Ishikawa (cell line): ENCODE results near the gene BCCIP.

ENCODE experiments used
- CEBPB ChIP-seq: IDR thresholded peaks from 2 replicates; pipeline ENCODE4 v1.6.1; 2012
- CREB1 ChIP-seq: IDR thresholded peaks from 2 replicates; pipeline ENCODE4 v1.6.1; 2012; ENCODE audit warnings: low read depth
- EGR1 ChIP-seq: IDR thresholded peaks from 2 replicates; pipeline ENCODE4 v1.6.1; 2012
- EP300 ChIP-seq: IDR thresholded peaks from 2 replicates; pipeline ENCODE4 v1.6.1; 2012; ENCODE audit warnings: borderline replicate concordance
- FOXM1 ChIP-seq: IDR thresholded peaks from 2 replicates; pipeline ENCODE4 v1.6.1; 2012; ENCODE audit warnings: low read depth, borderline replicate concordance
- NFIC ChIP-seq: IDR thresholded peaks from 2 replicates; pipeline ENCODE4 v1.6.1; 2012
- RAD21 ChIP-seq: IDR thresholded peaks from 2 replicates; pipeline ENCODE4 v1.6.1; 2012; ENCODE audit warnings: low read depth
- TAF1 ChIP-seq: IDR thresholded peaks from 2 replicates; pipeline ENCODE4 v1.6.1; 2012; ENCODE audit warnings: low read depth, mild to moderate bottlenecking
- TCF12 ChIP-seq: IDR thresholded peaks from 2 replicates; pipeline ENCODE4 v1.6.1; 2012; ENCODE audit warnings: low read depth
- TEAD4 ChIP-seq: IDR thresholded peaks from 2 replicates; pipeline ENCODE4 v1.6.1; 2012
- YY1 ChIP-seq: IDR thresholded peaks from 2 replicates; pipeline ENCODE4 v1.6.1; 2012; ENCODE audit warnings: low read depth
- ZBTB7A ChIP-seq: IDR thresholded peaks from 2 replicates; pipeline ENCODE4 v1.6.1; 2012; ENCODE audit warnings: low read depth
- TF ChIP-seq, protein P1 (sequence below): IDR thresholded peaks from 2 replicates; pipeline ENCODE4 v1.6.1; 2012
- TF ChIP-seq, protein P2 (sequence below): IDR thresholded peaks from 2 replicates; pipeline ENCODE4 v1.6.1; 2012
- TF ChIP-seq, protein P3 (sequence below): IDR thresholded peaks from 2 replicates; pipeline ENCODE4 v1.6.1; 2012; ENCODE audit warnings: low read depth, mild to moderate bottlenecking

BCCIP gene

DNA sequence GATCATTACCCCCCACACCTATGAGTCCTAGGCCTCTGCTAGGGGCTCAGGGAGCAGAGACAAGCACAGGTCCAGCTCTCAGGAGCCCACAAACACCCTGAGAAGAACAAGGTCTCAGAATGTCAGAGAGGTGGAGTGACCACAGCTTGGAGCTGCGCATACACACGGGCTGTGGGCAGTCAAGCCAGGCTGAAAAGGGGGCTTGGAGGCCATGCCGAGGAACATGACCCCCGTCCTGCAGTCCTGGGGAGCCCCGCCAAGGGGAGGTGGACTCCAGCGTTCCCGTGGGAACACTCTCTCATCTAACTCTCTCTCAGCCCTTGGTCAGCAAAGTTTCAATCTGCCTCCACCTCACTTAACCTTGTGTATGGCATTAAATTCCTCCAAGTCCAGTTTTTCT, 39.9 kb upstream of the BCCIP start:
- TF ChIP-seq CREB1 (no peak), NFIC (no peak), TCF12 (no peak), TEAD4 (no peak)

DNA sequence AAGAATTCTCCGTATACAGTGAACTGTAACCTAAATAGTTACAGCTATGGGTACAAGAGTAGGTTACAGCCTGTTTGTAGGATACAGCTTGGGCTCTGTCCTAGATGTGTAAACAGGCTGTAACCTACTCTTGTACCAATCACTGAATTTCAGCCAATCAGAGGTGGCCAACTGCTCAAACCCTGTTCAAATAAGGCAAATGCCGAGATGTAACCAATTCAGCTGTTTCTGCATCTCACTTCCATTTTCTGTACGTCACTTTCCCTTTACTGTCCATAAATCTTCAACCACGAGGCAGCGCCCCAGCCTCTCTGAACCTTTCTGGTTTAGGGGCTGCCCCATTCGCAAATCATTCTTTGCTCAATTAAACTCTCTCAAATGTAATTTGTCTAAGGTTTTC, 39.4 kb upstream of the BCCIP start:
- TF ChIP-seq TCF12 (no peak), ZBTB7A (no peak), NFIC (no peak), YY1 (no peak), RAD21 (no peak), TAF1 (no peak), EP300 (no peak), FOXM1 (no peak), CREB1 (no peak), EGR1 (no peak), CEBPB (no peak), TEAD4 (no peak)
- TF ChIP-seq, protein P1, sequence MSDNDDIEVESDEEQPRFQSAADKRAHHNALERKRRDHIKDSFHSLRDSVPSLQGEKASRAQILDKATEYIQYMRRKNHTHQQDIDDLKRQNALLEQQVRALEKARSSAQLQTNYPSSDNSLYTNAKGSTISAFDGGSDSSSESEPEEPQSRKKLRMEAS: no peak
- TF ChIP-seq, protein P2, sequence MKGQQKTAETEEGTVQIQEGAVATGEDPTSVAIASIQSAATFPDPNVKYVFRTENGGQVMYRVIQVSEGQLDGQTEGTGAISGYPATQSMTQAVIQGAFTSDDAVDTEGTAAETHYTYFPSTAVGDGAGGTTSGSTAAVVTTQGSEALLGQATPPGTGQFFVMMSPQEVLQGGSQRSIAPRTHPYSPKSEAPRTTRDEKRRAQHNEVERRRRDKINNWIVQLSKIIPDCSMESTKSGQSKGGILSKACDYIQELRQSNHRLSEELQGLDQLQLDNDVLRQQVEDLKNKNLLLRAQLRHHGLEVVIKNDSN: no peak
- TF ChIP-seq, protein P3, sequence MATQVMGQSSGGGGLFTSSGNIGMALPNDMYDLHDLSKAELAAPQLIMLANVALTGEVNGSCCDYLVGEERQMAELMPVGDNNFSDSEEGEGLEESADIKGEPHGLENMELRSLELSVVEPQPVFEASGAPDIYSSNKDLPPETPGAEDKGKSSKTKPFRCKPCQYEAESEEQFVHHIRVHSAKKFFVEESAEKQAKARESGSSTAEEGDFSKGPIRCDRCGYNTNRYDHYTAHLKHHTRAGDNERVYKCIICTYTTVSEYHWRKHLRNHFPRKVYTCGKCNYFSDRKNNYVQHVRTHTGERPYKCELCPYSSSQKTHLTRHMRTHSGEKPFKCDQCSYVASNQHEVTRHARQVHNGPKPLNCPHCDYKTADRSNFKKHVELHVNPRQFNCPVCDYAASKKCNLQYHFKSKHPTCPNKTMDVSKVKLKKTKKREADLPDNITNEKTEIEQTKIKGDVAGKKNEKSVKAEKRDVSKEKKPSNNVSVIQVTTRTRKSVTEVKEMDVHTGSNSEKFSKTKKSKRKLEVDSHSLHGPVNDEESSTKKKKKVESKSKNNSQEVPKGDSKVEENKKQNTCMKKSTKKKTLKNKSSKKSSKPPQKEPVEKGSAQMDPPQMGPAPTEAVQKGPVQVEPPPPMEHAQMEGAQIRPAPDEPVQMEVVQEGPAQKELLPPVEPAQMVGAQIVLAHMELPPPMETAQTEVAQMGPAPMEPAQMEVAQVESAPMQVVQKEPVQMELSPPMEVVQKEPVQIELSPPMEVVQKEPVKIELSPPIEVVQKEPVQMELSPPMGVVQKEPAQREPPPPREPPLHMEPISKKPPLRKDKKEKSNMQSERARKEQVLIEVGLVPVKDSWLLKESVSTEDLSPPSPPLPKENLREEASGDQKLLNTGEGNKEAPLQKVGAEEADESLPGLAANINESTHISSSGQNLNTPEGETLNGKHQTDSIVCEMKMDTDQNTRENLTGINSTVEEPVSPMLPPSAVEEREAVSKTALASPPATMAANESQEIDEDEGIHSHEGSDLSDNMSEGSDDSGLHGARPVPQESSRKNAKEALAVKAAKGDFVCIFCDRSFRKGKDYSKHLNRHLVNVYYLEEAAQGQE: no peak

DNA sequence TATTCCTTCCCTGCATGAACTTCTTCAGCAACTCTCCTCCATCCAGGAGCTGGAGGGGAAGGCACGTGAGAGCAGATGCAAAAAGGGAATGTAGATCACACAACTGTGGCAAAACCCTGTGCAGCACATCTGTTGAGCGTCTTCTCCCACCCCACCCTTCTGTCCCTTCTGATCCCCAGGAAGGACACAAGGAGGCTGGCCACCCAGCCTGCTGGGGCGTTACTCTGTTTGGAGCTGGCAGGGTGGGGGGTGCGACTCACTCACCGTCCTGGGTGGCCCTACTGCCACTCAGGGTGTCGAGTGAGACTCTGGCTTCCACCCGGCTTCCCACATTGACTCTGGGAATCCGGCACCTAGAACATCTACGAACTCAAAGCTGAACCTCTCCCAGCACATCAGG, 37.6 kb upstream of the BCCIP start:
- no peak for TF ChIP-seq CREB1
- no peak for TF ChIP-seq FOXM1
- no peak for TF ChIP-seq TEAD4
- no peak for TF ChIP-seq TAF1
- TF ChIP-seq, protein P2: no peak
- TF ChIP-seq CEBPB: no peak
- TF ChIP-seq, protein P3: no peak
- TF ChIP-seq RAD21: no peak
- TF ChIP-seq ZBTB7A: no peak

DNA sequence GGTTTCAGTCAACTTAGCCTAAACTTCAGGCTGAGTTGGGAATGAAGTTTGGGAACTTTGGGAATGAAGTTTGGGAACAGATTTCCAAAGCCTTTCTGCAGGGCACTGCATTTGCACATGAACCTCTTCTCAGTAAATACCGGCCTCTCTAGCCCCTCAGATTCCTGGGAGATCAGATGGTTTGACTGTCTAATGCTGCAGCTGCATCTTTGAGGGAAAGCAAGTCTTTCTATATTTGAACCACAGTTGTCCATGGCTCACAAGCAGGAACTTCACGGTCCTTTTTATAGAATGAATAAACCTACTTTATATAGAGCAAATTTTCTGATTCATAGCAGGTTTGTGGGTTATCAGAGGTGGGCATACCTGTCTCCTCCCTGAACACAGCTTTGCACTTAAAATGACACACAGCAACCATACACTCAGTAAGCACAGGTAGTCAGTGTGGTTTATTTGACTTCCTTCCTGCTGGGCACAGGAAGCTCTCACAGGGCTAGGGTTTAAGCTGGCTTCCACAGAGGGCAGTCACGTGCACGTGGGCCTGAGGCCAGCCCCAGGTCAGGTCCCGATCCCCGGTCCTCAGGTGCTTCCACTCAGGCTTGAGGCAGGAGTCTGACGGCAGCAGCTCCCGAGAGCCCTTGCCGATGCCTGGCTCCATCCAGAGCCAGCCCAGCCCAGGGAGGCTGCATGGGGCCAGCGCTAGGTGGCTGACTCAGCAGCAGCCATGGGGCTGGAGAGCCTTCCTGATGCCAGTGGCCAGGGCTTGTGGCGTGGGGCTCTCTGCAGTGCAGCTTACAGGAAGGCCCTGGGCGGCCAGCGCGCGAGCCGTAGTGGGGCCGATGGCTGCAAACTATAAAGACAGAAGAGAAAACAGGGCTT, 35.0 kb upstream of the BCCIP start:
- TF ChIP-seq, protein P1: no peak
- no peak for TF ChIP-seq RAD21
- TF ChIP-seq NFIC: no peak
- no peak for TF ChIP-seq CREB1
- no peak for TF ChIP-seq CEBPB
- TF ChIP-seq EP300: no peak
- no peak for TF ChIP-seq YY1
- TF ChIP-seq ZBTB7A: no peak
- no peak for TF ChIP-seq TCF12
- TF ChIP-seq EGR1: no peak
- TF ChIP-seq TAF1: no peak
- TF ChIP-seq, protein P2: no peak
- TF ChIP-seq, protein P3: no peak
- no peak for TF ChIP-seq FOXM1
- TF ChIP-seq TEAD4: no peak
